K562 treated with DMSO at 1 percent for 24 hours (cell line): Measurements from ENCODE around the gene PRADC1. TPM values are rescaled to one million over a fixed set of nuclear protein-coding genes. Genes with fewer than 3 reads are reported as not detected.

ENCODE experiments used
- total RNA-seq: library from RNA; unstranded; fragments of 300-600 nt; gene quantifications from 2 replicates; pipeline ENCODE4 v1.2.3, GENCODE V29; 2022; ENCODE audit warnings: low read depth; ENCODE audit not compliant: insufficient read depth

PRADC1 gene
- total RNA-seq = 61.8 and 68.5 TPM in 2 replicates

GRCh38 chr2:73233154-73233931, at the start of gene PRADC1:
PRADC1 (minus strand) TSS chr2:73233239; CDS start chr2:73233160, 79 bp downstream.

GRCh38 chr2:73233932-73234832, 1.1 kb upstream of the PRADC1 start, which contains the start of gene CCT7:
CCT7 (plus strand) TSS chr2:73234308; CDS start chr2:73234379, 71 bp downstream.

GRCh38 chr2:73214120-73215035, 18.7 kb downstream of the PRADC1 start, which contains the start of gene SMYD5:
SMYD5 (plus strand) TSS chr2:73214245; CDS start chr2:73214267, 22 bp downstream.

GRCh38 chr2:73202156-73203054, 30.6 kb downstream of the PRADC1 start, which contains the start of gene NOTO:
NOTO (plus strand) TSS chr2:73202574; CDS start chr2:73202667, 93 bp downstream.

Other genes starting within 250 kb of the PRADC1 start
- gene SFXN5, start 161.5 kb downstream of the PRADC1 start, total RNA-seq = 19.3 and 27.3 TPM in 2 replicates
- 8.0 and 9.0 TPM in 2 replicates for gene RAB11FIP5, start 120.3 kb downstream of the PRADC1 start, total RNA-seq
- not detected in 2 replicates for gene NOTO, start 30.7 kb downstream of the PRADC1 start, total RNA-seq
- gene SMYD5, start 19.0 kb downstream of the PRADC1 start, total RNA-seq = 11.6 and 12.8 TPM in 2 replicates
- gene CCT7, start 1.1 kb upstream of the PRADC1 start, total RNA-seq = 407 and 437 TPM in 2 replicates
- 2.0 and 2.2 TPM in 2 replicates for gene FBXO41, start 51.2 kb upstream of the PRADC1 start, total RNA-seq
- gene EGR4, start 60.3 kb upstream of the PRADC1 start, total RNA-seq = not detected in 2 replicates
- 7.3 and 8.0 TPM in 2 replicates for gene ALMS1, start 152.6 kb upstream of the PRADC1 start, total RNA-seq